PC-3 (cell line): Measurements from ENCODE around the gene LYRM4. TPM values are rescaled to one million over a fixed set of nuclear protein-coding genes. Genes with fewer than 3 reads are reported as not detected.

Experiments used
- ATAC-seq: fragments of 200-7000 bp; cut with Tn5 transposase; 2 replicates; pipeline ENCODE4 v1.9.1; 2020; ENCODE audit warnings: mild to moderate bottlenecking, moderate library complexity
- BruUV-seq: library from RNA; stranded (reverse); fragments of 400-500 nt; replicated peaks from 2 replicates; lab custom pipeline; 2021; lab: Mats Ljungman, UMichigan
- CTCF ChIA-PET: fragments of 300-600 bp; sonication (Branson Sonifier 250); formaldehyde crosslinking; loops from one replicate; lab custom pipeline; 2022; ENCODE audit warnings: antibody characterized with exemption; lab: Charles Lee
- POLR2A ChIA-PET: fragments of 300-600 bp; sonication (Branson Sonifier 250); formaldehyde crosslinking; loops from one replicate; lab custom pipeline; 2022; ENCODE audit warnings: antibody characterized with exemption; ENCODE audit not compliant: unreplicated experiment; lab: Charles Lee
- DNase-seq: peaks from one replicate; pipeline ENCODE4 v3.0.0-alpha.2; 2015
- H2AFZ ChIP-seq: fragments of 300-600 bp; sonication (generic); 2 replicates; pipeline ENCODE4 v1.6.0; 2016; ENCODE audit warnings: antibody characterized with exemption, low read length
- H3F3A ChIP-seq: fragments of 300-600 bp; sonication (generic); one replicate; pipeline ENCODE4 v1.6.0; 2017; ENCODE audit warnings: antibody characterized with exemption, low read length, control low read depth, mild to moderate bottlenecking; ENCODE audit not compliant: unreplicated experiment
- H3K27ac ChIP-seq: fragments of 300-600 bp; sonication (generic); 2 replicates; pipeline ENCODE4 v1.5.1; 2016; ENCODE audit warnings: mild to moderate bottlenecking, low read length
- H3K27me3 ChIP-seq: fragments of 300-600 bp; sonication (generic); 2 replicates; pipeline ENCODE4 v1.6.1; 2016; ENCODE audit warnings: low read length, mixed read lengths
- H3K36me3 ChIP-seq: fragments of 300-600 bp; sonication (generic); 2 replicates; pipeline ENCODE4 v1.6.1; 2016; ENCODE audit warnings: low read depth, mixed run types, low read length, mixed read lengths
- H3K4me1 ChIP-seq: fragments of 300-600 bp; sonication (generic); 2 replicates; pipeline ENCODE4 v1.5.1; 2016; ENCODE audit warnings: low read length; ENCODE audit not compliant: insufficient read depth
- H3K4me2 ChIP-seq: fragments of 300-600 bp; sonication (generic); 2 replicates; pipeline ENCODE4 v1.6.0; 2016; ENCODE audit warnings: low read length
- H3K4me3 ChIP-seq: fragments of 300-600 bp; sonication (generic); 2 replicates; pipeline ENCODE4 v1.5.1; 2016; ENCODE audit warnings: mild to moderate bottlenecking, low read length, mixed read lengths
- H3K79me2 ChIP-seq: fragments of 300-600 bp; sonication (generic); 2 replicates; pipeline ENCODE4 v1.6.1; 2017; ENCODE audit warnings: low read length, mixed read lengths
- H3K9ac ChIP-seq: fragments of 300-600 bp; sonication (generic); 2 replicates; pipeline ENCODE4 v1.6.0; 2016; ENCODE audit warnings: mild to moderate bottlenecking, low read length
- H3K9me2 ChIP-seq: fragments of 300-600 bp; sonication (generic); replicated peaks from 2 replicates; pipeline ENCODE4 v1.6.1; 2016; ENCODE audit warnings: mixed run types, low read length, mixed read lengths
- H3K9me3 ChIP-seq: fragments of 300-600 bp; sonication (generic); 2 replicates; pipeline ENCODE4 v1.6.1; 2016; ENCODE audit warnings: low read length, mixed read lengths
- H4K20me1 ChIP-seq: fragments of 300-600 bp; sonication (generic); 2 replicates; pipeline ENCODE4 v1.6.1; 2016; ENCODE audit warnings: low read length, mixed read lengths
- EZH2 ChIP-seq: fragments of 300-600 bp; sonication (generic); IDR thresholded peaks from one replicate; pipeline ENCODE4 v1.6.1; 2017; ENCODE audit warnings: antibody characterized with exemption, mild to moderate bottlenecking, low read length; ENCODE audit not compliant: unreplicated experiment
- EZH2phosphoT487 ChIP-seq: fragments of 300-600 bp; sonication (generic); IDR thresholded peaks from 2 replicates; pipeline ENCODE4 v1.6.1; 2018; ENCODE audit warnings: mild to moderate bottlenecking, antibody characterized with exemption, low read length, borderline replicate concordance
- intact Hi-C: fragments of 100-400 bp; cut with micrococcal nuclease; formaldehyde crosslinking; loops from 2 replicates; pipeline ENCODE4 v1.9.0; 2023
- total RNA-seq: library from RNA; depleted of rRNA; stranded (reverse); fragments of >200 nt; gene quantifications from 2 replicates; pipeline ENCODE4 v1.2.3, GENCODE V29; 2014
- TF ChIP-seq, protein P1 (sequence below): fragments of 300-600 bp; sonication (generic); conservative IDR thresholded peaks from 2 replicates; pipeline ENCODE4 v1.5.1; 2017; ENCODE audit warnings: antibody characterized with exemption, low read depth, mild to moderate bottlenecking, low read length

LYRM4 gene
- total RNA-seq, 1 experiment from 2014 or later, result 27.7 TPM

DNA sequence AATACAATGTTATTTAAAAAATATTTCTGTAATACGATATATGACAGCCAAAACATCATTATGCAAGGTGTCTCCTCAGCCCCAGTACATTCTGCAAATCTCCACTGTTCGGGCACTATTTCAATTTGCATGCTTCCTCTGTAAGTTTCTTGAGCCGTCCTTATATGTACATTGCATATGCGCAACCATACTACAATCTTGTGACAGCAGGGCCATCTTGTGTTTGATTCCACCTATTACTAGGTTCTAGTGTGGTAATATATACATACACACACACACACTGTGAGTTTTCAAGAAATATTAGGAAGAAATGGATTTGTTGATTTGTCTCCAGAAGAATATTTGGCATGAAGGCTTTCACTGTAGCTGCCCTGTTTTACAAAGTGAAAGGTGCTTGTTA, 9.8 kb downstream of the LYRM4 start:
- ATAC-seq (peak; percentile 6; the same call in 1 of the 2 replicates), DNase-seq (no peak)
- intact Hi-C loops, result no loop called here
- Histone ChIP-seq H3K27ac (peak overlapping the region; percentile 11; the same call in 1 of the 2 replicates), H3K79me2 (peaks cover 83% of the 10 kb centered on the region), H3K9me3 (no peaks in the 10 kb centered on the region), H4K20me1 (peaks cover 22% of the 10 kb centered on the region), H2AFZ (no peak overlapping the region), H3K4me1 (peaks cover 31% of the 10 kb centered on the region), H3K36me3 (peaks cover 5% of the 10 kb centered on the region; the same call in 1 of the 2 replicates), H3K4me3 (no peak overlapping the region), H3F3A (peaks cover 11% of the 10 kb centered on the region), H3K9ac (no peak overlapping the region), H3K27me3 (no peaks in the 10 kb centered on the region), H3K4me2 (peak overlapping the region; percentile 35; the same call in 1 of the 2 replicates), H3K9me2 (no peaks in the 10 kb centered on the region)
- BruUV-seq, result no TSS peak
- CTCF ChIA-PET, result no interaction called here
- TF ChIP-seq EZH2 (no peak), EZH2phosphoT487 (no peak)
- TF ChIP-seq, protein P1, sequence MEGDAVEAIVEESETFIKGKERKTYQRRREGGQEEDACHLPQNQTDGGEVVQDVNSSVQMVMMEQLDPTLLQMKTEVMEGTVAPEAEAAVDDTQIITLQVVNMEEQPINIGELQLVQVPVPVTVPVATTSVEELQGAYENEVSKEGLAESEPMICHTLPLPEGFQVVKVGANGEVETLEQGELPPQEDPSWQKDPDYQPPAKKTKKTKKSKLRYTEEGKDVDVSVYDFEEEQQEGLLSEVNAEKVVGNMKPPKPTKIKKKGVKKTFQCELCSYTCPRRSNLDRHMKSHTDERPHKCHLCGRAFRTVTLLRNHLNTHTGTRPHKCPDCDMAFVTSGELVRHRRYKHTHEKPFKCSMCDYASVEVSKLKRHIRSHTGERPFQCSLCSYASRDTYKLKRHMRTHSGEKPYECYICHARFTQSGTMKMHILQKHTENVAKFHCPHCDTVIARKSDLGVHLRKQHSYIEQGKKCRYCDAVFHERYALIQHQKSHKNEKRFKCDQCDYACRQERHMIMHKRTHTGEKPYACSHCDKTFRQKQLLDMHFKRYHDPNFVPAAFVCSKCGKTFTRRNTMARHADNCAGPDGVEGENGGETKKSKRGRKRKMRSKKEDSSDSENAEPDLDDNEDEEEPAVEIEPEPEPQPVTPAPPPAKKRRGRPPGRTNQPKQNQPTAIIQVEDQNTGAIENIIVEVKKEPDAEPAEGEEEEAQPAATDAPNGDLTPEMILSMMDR, result no peak
- POLR2A ChIA-PET, result no interaction called here

DNA sequence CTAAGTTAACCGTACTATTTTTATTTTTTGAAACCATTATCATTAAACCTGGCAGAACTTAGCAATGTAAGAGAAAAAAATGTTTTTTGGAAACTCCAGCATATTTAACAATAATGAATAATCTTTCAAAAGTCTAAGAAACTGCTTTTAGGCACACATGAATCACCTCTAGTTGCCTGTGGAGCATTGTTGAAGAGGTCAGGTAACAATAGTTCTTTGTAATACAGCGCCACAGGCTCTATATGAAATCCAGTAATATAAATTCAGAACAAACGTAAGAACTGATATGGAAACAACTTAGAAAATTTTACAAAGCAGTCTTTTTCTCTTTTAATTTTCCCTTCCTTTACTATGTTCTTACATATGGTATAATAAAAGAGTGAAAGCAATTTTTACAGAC, 10.3 kb downstream of the LYRM4 start:
- Histone ChIP-seq H3K9ac (no peak overlapping the region), H4K20me1 (peaks cover 22% of the 10 kb centered on the region), H2AFZ (no peak overlapping the region), H3K4me3 (no peak overlapping the region), H3K27me3 (no peaks in the 10 kb centered on the region), H3K9me2 (no peaks in the 10 kb centered on the region), H3F3A (peaks cover 11% of the 10 kb centered on the region), H3K27ac (peak overlapping the region; percentile 11; the same call in 1 of the 2 replicates), H3K4me1 (peaks cover 31% of the 10 kb centered on the region), H3K36me3 (peaks cover 5% of the 10 kb centered on the region; the same call in 1 of the 2 replicates), H3K4me2 (peak overlapping the region; percentile 35), H3K79me2 (peaks cover 83% of the 10 kb centered on the region), H3K9me3 (no peaks in the 10 kb centered on the region)
- no TSS peak for BruUV-seq
- no peak for TF ChIP-seq EZH2
- TF ChIP-seq, protein P1, result no peak
- TF ChIP-seq EZH2phosphoT487, result no peak
- POLR2A ChIA-PET, result no interaction called here
- ATAC-seq (peak; percentile 80), DNase-seq (peak; percentile 31)
- intact Hi-C loops, result no loop called here
- CTCF ChIA-PET, result no interaction called here

DNA sequence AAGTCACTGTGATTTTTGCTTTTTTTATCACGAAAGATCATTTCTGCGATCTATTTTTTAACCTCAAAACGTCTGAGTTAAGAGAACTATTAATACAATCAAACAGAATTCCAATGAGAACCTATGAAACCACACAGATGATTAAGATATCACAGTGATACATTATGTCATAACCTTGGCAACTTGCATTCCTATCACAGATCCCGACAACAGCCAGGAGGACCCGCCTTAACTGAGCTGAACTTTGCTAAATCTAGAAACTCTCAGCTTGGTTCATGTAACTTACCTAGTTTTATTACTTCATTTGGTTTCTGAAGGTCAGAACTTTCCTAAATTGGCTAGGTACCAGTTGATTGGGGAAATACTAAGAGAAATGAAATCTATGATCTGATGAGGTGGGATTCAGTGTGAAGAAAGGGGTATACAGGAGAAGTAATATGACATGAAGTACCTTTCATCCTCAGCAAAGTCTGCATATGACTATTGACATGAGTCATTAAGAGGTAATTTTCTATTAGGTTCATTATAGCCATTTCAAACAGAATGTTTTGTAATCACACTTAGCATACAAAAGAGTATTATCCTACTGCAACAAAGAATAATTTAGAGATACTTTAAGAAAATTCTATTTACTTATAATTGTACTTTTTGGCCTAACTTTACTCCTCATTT, 11.2 kb downstream of the LYRM4 start:
- Histone ChIP-seq H3K4me1 (peaks cover 31% of the 10 kb centered on the region), H2AFZ (no peak overlapping the region), H3K27me3 (no peaks in the 10 kb centered on the region), H3K9me3 (no peaks in the 10 kb centered on the region), H3K36me3 (peaks cover 5% of the 10 kb centered on the region; the same call in 1 of the 2 replicates), H3K4me3 (peak overlapping the region; percentile 6; the same call in 1 of the 2 replicates), H3K27ac (peak overlapping the region; percentile 55), H3K4me2 (peak overlapping the region; percentile 60), H3F3A (peaks cover 11% of the 10 kb centered on the region), H3K9me2 (no peaks in the 10 kb centered on the region), H3K79me2 (peaks cover 82% of the 10 kb centered on the region), H4K20me1 (peaks cover 22% of the 10 kb centered on the region), H3K9ac (no peak overlapping the region)
- ChIA-PET POLR2A (no interaction called here), CTCF (no interaction called here)
- DNase-seq, result peak; percentile 42
- intact Hi-C loops, result no loop called here
- BruUV-seq, result no TSS peak
- ATAC-seq, result 0 out of 2 replicates have a peak, but pooled peaks have one; percentile 30
- TF ChIP-seq EZH2phosphoT487, result no peak
- TF ChIP-seq, protein P1, result no peak
- no peak for TF ChIP-seq EZH2
